ENCODE measurements around the gene CISD3.

DNA sequence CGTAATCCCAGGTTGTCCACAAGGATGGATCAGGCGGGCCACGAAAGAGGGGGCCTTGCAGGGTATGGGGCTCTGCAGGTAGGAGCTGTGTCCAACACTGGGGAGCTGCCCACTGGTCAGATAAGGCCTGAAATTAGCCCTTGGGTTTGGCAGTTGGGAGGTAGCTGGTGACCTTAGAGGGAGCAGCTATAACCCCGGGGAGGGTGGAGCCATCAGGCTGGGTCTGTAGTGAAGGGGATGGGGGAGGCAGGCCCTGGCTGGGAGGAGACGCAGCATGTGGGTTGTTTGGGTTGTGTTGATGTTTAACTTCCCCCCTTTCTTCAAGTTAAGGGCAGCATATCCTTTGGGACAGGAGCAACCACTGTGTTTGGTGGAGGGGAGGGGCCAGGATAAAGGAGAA, 19.2 kb upstream of the CISD3 start:
- TF ChIP-seq, protein P1, sequence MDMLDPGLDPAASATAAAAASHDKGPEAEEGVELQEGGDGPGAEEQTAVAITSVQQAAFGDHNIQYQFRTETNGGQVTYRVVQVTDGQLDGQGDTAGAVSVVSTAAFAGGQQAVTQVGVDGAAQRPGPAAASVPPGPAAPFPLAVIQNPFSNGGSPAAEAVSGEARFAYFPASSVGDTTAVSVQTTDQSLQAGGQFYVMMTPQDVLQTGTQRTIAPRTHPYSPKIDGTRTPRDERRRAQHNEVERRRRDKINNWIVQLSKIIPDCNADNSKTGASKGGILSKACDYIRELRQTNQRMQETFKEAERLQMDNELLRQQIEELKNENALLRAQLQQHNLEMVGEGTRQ (IDR thresholded peaks at IDR 0.05; ENCODE audit: low read depth, low read length): no peak
- TF ChIP-seq, protein P2, sequence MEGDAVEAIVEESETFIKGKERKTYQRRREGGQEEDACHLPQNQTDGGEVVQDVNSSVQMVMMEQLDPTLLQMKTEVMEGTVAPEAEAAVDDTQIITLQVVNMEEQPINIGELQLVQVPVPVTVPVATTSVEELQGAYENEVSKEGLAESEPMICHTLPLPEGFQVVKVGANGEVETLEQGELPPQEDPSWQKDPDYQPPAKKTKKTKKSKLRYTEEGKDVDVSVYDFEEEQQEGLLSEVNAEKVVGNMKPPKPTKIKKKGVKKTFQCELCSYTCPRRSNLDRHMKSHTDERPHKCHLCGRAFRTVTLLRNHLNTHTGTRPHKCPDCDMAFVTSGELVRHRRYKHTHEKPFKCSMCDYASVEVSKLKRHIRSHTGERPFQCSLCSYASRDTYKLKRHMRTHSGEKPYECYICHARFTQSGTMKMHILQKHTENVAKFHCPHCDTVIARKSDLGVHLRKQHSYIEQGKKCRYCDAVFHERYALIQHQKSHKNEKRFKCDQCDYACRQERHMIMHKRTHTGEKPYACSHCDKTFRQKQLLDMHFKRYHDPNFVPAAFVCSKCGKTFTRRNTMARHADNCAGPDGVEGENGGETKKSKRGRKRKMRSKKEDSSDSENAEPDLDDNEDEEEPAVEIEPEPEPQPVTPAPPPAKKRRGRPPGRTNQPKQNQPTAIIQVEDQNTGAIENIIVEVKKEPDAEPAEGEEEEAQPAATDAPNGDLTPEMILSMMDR (conservative IDR thresholded peaks at IDR 0.05; ENCODE audit: low read depth, low read length): no peak
- TF ChIP-seq RFX5 (IDR thresholded peaks at IDR 0.05; ENCODE audit: low read depth, low read length): no peak
- no peak for TF ChIP-seq NFE2L2 (IDR thresholded peaks at IDR 0.05; ENCODE audit: low read depth, low read length)
- TF ChIP-seq CEBPB (IDR thresholded peaks at IDR 0.05; ENCODE audit: low read depth, low read length): no peak
- TF ChIP-seq RCOR1 (IDR thresholded peaks at IDR 0.05; ENCODE audit: insufficient replicate concordance, low read length): no peak
- TF ChIP-seq, protein P3, sequence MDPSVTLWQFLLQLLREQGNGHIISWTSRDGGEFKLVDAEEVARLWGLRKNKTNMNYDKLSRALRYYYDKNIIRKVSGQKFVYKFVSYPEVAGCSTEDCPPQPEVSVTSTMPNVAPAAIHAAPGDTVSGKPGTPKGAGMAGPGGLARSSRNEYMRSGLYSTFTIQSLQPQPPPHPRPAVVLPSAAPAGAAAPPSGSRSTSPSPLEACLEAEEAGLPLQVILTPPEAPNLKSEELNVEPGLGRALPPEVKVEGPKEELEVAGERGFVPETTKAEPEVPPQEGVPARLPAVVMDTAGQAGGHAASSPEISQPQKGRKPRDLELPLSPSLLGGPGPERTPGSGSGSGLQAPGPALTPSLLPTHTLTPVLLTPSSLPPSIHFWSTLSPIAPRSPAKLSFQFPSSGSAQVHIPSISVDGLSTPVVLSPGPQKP (IDR thresholded peaks at IDR 0.05; ENCODE audit: borderline replicate concordance, low read depth, low read length): no peak
- no peak for TF ChIP-seq RAD21 (IDR thresholded peaks at IDR 0.05; ENCODE audit: low read length)
- no peak for TF ChIP-seq POLR2A (IDR thresholded peaks at IDR 0.05; ENCODE audit: low read depth, low read length)
- TF ChIP-seq SMC3 (IDR thresholded peaks at IDR 0.05; ENCODE audit: low read depth, low read length): no peak
- no peak for TF ChIP-seq MAFK (IDR thresholded peaks at IDR 0.05; ENCODE audit: low read depth, low read length)
